Stimulated activated CD4-positive, alpha-beta T cell treated with anti-CD3 and anti-CD28 coated beads, Interleukin-2, amount 100 ng/mL, for 4 hours (primary cell): ENCODE results near the gene MGMT.

Experiments used
- DNase-seq: peaks from one replicate; pipeline ENCODE4 v3.0.0-alpha.2; 2020; ENCODE audit warnings: low read depth

Gene MGMT

DNA sequence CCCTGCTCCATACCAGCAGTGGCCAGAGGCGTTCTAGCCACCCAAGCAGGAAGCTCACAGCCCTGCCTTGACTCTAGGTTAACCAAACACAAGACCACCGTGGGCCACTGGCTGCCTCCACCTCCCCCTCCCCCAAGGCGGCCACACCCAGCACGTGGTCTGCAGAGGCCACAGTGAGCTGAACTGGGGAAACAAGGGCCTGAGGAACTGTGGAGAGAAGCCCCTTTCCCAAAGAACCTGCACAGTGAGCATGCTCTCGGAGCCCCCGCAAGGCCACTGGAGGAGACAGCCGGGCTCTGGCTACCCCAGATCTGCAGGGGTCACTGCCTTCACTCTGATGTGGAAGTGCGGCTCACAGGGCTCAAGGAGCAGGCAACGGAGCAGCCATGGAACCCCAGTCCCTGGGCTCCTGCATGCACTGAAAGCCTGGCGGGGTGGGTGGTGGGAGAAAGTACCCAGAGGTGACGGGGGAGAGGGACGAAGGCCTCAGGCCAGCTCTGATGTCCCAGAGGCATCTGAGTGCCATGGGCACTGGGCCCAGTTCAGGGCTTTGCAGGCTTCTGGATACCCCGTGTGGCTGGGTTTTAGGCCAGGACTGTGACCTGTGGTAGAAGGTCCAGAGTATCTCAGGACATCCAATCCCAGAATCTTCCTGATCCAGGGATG lies 307.8 kb downstream of the MGMT start:
- no peak for DNase-seq

DNA sequence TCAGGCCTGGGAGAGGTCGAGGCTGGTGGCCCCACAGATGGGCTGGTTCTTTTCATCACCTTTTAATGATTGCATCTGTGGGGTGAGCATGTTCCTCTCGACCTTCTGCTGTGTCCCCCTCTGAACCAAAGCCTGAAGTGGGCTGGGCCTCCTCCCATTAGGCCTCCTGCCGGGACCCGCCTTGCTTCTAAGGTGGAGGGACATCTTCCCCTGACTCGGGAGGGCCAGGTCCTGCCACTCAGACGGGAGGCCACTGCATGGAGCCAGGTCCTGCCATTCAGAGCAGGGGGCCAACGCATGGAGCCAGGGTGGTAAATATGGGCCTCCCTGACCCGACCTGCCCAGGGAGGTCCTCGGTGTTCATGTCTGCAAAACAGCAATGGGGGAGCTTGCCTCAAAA lies 308.6 kb downstream of the MGMT start:
- no peak for DNase-seq

DNA sequence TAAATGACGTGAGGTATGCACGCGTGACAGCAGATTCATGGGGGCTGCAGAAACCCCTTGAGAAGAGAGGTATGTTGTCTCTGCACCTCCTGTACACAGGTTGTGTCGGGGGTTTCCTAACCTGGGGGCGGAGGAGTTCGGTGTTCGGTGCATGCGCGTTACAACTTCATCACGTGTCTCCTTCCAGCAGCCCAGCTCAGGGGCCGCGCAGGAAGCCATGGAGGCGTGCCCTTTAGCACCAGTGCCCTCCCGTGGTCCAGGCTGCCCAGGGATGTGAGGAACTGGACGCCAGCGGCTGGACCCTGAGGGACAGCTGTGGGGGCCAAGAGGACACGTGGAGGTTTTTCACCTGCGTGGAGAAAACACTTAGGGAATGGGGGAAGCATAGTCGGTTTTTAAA lies 310.6 kb downstream of the MGMT start:
- DNase-seq = no peak

DNA sequence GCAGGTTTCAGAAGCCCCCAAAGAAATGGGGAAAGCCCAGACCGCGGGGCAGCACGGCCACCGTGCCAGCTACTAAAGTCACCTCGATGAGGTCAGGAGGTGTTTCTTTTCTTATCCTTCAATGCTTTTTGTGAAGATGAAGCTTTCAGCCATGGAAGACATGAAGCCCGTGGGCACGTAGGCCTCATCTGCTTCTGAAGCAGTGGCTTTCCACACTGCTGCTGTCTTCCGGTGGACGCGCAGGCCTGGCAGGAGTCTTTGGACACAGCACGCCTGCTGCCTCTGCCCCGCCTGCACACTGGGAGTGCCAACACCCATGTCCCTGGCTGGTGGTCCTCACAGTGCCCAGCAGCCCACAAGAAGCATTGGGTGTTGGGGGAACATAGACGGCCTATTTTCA lies 311.5 kb downstream of the MGMT start:
- no peak for DNase-seq

DNA sequence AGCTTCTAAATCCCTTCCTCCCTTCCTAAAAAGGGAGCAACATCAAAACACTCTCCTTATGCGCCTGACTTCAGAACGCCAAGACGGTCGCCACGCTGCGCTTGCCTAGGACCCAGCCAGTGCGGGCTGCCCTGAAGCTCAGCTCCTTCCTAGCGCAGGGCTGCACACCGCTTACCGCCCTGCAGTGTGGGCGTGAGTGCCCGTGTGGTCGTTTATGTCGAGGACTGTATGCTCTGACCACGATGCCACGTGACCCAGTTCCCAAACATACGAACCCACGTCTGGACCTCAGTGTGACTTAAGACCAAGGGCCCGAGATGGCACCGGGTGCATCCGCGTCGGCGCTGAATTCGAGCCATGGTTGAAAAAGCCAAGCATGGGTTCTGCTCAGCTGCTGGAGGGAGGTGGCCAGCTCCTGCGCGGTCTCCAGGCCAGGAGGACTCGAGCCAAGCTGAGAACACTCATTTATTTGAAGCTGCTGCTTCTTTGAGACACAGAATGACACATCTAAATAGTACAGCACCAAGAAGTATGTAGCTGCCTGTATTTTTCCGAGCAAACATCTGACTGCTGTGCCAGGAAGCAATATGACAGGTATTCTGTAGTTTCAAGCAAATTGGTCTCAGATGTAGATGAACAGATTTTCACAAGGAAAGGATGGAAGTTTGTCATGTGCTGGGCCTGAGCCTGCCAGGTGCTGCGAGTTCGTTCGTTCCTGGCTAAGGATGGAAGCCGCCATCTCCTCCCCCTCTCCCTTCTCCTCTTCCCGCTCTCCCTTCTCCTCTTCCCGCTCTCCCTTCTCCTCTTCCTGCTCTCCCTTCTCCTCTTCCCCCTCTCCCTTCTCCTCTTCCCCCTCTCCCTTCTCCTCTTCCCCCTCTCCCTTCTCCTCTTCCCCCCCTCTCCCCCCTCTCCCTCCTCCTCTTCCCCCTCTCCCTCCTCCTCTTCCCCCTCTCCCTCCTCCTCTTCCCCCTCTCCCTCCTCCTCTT lies 312.4 kb downstream of the MGMT start:
- DNase-seq = no peak

DNA sequence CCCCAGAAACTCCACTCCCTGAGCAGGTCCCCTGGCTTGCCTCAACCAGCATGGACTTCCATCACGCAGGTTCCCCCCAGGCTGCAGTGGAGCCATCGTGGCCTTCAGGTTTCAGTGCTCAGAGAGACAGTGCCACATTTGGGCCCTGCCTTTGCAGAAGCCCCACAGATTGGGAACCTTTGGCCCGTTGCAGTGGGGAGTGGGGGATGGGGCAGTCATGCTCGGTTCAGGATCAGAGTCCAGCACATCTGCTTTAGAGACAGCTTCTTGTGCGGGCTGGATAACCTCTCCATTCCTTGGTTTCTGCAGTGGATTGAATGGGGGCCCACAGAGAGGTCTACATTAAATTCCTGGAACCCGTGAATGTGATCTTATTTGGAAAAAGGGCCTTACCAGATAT lies 313.2 kb downstream of the MGMT start:
- no peak for DNase-seq

DNA sequence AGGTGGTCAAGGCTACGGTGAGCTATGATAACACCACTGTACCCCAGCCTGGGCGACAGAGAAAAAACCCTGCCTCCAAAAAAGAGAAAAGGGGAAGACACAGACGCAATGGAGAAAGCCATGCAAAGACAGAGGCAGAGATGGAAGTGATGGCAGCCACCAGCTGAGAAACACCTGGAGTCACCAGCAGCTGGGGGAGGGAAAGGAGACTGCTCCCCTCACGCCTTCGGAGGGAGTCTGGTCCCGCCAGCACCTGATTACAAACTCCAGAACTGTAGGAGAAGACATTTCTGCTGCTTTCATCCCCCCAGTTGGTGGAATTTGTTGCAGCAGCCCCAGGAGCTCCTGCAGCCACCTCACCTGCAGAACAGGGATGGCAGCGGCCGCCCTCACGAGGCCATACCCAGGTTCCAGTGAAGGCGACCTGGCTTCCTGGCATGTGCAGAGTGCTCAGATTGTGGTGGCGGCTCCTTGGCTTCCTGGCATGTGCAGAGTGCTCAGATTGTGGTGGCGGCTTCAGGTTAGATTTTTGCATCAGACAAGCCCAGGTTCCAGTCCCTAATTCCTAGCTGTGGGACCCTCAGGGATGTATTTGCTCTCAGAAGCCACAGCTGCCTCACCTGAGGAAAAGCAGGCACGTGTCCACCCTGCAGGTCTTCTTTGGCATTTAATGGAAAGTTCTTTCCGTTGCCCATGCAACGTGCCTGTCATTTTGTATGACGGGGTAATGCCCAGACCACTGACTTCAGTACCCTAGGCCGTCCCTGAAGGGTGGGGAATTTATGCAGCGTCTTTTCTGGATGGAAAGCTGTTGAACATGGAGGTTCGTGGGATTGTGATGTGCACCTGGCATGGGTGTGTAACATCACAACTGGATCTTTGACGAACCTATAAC lies 314.1 kb downstream of the MGMT start:
- DNase-seq = no peak

DNA sequence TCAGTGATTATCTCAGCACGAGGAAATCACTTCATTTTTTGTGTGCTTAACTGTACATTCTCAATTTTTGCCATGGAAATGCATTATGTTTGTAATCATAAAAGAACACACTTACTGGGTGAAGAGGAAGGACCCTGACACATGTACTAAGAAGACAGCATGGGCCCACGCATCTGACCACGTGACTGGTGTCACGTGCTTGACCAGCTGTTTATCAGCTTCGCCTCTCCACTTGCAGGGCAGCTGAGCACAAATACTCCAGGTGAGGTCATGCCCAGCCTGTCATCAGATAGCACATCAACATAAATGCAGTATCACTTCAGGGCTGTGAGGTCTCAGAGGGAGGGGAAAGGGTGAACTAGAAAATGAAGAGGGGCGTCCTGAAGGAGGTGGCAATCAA lies 317.2 kb downstream of the MGMT start:
- no peak for DNase-seq

DNA sequence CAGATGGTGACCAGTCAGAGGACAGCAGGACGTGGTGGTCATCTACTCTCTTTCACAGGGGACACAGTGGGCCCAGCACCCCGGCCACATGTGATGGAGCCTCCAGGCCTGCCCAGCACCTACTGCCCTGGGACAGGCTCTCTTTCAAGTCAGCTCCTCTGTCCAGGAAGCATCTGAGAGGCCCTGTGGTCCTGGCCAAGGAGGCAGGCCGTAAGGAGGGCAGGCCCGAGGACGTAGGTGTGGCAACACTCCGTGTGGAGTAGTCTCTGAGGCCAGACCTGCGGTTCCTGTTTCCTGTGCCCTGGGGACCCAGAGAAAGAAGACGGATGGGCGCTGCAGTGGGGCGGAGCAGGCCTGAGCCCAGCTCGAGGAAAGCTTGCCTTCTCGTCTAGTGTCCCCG lies 317.9 kb downstream of the MGMT start:
- DNase-seq = no peak

DNA sequence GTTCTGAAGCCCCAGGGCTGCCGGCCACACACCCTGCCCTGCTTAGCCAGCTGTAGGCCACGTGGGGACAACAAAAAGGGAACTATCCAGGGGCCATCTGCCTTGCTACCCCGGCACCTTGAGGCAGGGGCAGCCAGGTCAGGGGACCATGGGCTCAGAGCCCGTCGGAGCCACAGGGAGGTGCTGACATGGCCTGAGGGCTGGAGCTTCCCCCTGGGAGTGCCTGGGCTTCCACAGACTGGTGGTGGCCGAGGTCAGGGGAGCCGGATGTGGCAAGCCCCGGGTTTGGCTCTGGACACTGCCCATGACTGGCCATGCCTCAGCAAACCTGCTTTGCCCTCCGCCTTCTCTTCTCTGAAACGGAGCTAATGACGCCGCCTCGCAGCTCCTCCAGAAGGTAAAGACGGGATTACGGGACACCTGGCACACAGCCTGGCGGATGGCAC lies 318.5 kb downstream of the MGMT start:
- DNase-seq = no peak

DNA sequence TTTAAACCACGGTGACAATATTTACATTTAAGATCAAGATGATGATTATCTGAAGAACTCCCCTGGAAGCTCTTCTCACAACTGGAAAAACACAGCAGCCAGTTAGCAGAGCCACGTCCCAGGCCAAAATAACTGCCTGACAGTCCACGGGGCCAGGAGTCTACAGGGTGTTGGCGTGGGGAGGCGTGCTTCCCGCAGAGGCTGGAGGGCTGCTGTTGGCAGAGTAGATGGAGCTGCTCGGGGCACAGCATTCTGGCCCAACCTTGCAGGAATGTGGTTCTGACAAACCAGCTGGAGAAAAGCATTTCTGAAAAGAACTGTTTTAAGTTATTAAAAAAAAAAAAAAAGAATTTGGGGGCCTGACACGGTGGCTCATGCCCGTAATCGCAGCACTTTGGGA lies 319.2 kb downstream of the MGMT start:
- no peak for DNase-seq

DNA sequence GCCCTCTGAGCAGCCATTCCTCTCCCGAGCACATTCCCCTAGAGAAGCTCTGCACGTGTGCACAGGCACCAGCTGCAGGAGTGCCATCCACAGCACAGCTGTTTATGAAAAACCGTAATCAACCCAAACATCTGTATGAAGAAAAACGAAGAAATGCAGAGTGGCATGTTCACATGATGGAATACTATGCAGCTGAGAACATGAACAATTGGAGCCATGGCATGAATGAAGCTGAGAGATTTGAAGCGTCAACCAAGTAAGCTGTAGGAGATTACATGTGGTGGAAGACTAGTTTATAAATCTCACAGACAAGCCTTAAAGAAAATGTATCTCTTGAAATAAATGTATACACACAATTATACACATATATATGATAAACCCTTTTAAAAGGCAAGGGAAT lies 320.5 kb downstream of the MGMT start:
- DNase-seq = no peak

DNA sequence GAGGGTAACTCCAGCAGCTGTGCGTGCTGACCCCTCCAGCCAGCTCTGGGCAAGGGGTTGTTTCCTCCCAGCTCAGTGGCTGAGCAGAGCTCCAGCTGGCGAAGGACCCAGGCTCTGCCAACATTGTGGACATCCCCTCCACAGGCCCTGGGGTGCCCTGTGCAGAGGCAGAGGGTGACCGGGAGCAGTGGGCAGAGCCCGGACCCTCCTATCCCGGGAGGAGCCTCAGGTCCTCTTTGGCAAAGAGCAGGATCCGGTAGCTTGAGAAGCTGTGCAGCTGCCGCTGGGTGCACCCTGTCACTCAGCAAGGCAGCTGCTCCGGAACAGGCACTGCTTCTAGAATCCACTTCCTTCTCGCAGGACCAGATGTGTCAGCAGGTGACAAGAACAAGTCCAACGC lies 321.2 kb downstream of the MGMT start:
- DNase-seq = no peak

DNA sequence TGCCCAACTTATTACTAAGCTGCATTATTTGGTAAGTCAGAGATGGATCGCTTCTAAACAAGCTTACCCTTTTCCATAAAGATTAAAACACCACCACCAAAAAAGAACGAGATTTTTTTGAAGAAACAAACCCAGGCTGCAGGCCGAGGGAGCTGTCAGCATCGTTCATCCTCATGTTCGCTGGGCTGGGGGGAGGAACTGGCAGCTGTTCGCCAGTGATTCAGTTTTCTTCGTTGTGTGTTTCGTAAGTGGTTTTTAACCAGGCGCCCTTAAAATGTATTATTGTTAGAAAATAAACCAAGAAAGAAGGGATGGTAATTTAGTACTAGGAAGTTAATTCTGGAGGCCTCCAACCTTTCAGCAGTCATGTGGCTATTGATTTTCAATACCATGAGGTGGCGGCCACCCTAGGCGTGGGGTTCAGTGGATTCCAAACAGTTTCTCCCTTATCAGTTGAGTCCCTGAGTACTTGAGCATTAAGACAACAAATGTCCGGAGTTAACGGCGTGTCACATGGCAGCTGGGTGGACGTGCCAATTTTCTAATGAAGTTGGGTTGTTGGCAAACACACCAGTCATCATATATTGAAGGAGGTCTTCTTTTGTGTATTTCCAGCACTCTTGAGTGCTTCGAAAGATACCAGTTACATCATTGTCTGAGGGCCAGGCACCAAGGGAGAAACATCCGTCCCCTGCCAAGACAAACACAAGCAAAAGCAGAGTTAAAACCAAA lies 323.8 kb downstream of the MGMT start:
- no peak for DNase-seq

DNA sequence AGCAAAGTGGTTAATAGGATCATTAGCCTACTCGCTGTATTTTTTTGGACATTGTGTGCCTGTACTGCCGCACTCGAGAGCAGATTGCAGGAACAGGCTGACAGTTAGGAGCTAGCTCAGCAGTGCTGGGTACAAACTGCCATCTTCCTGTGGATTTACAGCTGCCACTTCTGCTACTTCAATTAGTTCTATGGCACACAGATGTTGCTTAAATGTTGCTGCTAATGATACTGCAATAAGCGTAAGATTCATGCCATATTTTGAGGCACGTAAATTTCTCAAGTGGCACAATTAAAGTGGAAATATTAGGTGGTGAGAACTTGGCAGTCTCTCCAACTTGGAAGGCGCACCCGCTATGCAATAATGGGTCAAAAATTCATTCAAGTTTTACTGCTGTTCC lies 325.1 kb downstream of the MGMT start:
- DNase-seq = no peak

DNA sequence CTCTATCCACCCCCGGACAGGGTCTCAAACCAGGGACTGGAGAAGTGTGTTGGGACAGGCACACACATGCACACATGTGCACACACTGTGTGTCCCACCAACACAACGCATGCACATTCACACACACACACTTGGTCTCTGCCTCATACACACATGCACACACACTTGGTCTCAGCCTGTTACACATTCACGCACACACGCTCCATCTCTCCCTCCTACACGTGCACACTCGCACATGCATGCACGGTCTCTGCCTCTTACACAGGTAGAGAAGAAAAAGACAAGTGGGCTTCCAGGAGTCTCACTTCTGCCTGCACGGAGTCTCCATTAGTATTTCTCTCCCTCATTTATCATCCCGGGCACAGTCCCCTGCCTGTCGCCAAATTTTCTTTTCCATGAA lies 325.8 kb downstream of the MGMT start:
- no peak for DNase-seq

DNA sequence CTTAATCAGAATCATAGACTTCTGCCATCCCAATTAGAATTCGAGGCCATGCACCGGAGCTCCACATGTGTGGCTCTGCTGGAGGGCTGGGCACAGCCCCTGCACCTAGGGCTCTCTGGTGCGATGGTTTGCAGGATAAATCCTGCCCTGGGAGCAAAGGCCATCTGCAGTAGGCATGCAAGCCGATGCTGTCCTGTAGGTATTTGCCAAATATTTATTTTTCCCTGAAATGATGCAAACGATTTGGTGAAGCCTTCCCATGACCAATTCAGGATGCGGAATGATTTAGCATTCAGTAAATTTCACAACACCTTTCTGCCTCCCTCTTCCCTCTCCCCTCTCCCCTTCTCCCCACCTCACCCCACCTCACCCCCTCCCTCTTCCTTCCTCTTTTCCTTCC lies 326.4 kb downstream of the MGMT start:
- DNase-seq = no peak

DNA sequence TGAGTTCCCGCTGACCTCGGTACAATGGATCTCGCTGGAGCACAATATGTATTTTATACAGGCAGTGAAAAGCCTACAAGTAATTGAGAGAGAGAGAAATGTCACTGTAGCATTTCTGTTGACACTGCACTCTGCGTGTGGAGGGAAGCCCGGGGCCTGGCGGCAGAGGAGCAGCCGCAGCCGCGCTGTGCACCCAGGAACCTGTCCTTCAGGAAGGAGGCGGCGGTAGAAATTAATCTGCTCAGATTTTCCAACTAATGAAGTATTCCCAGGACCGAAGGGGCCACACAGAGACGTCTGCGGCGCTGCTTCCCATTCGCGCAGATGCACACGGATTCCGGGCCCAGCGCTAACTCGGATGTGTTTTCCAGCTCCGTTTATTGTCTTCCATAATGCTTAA lies 327.0 kb downstream of the MGMT start:
- no peak for DNase-seq

DNA sequence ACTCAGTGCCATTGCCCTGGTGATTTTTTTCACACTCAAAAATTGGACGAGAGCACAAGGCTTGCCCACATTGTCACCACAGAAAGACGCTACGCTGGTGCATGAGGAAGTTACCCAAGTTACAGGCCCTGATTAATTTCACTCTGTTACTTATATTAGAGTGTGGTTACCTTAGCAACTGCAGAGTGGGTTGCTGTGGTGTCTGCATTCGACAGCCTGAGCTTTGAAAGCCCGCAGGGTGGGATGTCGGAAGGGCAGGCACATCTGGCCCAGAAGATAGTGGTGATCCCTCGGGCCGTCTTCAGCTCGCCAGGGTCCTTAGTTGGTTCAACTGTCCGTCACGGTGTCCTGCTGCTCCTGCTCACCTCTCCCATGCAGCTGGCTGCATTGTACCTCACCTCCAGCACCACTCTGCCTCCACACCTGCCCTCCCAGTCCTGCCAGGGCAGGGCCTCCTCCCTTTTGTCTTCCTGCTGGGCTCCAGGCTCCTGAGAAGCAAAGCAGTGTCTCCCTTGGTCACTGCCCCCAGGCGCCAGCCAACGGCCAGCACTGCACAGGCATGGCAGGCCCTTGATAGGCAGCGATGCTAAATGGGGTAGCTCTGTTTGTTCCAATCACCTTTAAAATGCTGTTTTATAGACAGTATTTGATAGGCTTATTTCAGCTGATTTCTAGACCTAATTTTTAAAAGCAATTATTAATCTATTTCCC lies 329.8 kb downstream of the MGMT start:
- DNase-seq = no peak

DNA sequence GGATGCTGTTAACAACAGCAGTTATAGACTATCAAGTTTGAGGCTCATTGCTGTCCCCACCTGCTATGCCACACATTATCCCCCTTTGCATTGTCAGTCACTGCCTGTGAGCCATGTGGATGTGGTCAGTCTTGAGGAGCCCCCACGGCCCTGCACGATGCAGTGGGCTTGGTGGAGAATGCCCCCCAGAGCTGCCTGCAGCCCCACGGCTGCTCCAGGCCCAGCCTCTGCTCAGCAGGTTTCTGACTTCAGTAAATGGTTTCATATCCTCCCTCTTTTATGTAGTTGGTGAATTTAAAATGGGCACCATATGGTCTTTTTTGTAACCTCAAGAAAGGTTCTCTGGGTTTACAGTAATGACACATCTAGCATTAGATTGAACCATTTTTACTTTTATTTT lies 332.9 kb downstream of the MGMT start:
- DNase-seq = no peak

DNA sequence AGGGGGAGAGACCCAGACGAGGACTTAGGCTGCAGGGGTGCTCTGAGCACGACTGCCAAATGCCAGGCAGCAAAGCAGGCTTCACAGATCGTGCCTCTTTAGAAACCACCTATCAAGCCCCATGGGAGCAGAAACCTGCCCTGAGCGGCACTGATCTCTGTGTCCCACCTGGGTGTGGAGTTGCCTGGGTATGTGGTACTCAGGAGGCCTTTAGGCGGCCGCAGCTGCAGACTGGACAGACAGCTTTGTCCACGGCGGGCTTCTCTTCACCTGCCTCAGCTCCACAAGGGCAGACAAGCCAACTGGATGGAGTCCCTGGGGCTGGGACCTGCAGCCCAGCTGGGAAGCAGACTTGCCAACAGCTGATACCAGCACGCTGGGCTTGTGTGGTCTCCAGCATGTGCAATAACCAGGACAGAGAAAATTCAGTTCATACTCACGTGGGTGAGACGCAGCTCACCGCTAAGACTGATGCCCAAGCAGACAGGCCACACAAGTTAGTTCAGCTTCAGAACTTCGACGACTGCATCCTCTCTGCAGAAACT lies 333.8 kb downstream of the MGMT start:
- DNase-seq = no peak
